ENCODE results near the gene FNBP1. TPM values are rescaled to one million over a fixed set of nuclear protein-coding genes. Genes with fewer than 3 reads are reported as not detected.
"Not testable (repeated sequence)": the region's sequence is repeated elsewhere in the genome, so short reads cannot be mapped to it uniquely, and the experiment has no call there.

The FNBP1 gene
- total RNA-seq, 6 experiments from 2014 or later = 34.7 to 40.6 (median 35.5) TPM

DNA sequence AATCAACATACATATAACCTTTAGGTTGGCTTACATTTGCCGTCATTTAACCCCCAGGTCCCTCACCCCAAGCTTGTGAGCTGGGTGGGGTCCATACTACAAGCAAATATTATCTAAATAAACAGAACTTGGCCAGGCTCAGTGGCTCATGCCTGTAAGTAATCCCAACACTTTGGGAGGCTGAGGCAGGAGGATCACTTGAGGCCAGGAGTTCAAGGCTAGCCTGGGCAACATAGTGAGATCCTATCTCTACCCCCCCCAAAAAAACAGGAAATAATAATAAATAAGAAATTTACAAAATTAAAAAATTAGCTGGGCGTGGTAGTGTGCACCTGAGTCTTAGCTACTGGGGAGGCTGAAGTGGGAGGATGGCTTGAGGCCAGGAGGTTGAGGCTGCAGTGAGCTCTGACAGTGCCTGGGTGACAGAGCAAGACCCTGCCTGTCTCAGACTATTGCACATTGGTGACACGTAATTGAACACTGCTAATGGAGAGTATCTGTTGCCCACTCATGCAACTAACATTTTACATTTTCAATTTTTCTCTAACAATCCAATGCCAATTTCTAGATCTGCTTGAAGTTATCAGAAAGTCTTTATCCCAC, 18.9 kb downstream of the FNBP1 start:
- H3K4me3 Mint-ChIP-seq = no peak overlapping the region
- no peaks in the 10 kb centered on the region for H3K27me3 Mint-ChIP-seq (ENCODE audit: insufficient read depth)
- no peaks in the 10 kb centered on the region for H3K9me3 Mint-ChIP-seq
- H3K27ac Mint-ChIP-seq = no peak overlapping the region
- no peak for DNase-seq
- H3K36me3 Mint-ChIP-seq (ENCODE audit: low read depth) = peaks cover 7% of the 10 kb centered on the region
- H3K4me1 Mint-ChIP-seq (ENCODE audit: low read depth) = peaks cover 47% of the 10 kb centered on the region
- no peak for TF ChIP-seq CTCF (IDR thresholded peaks at IDR 0.05)

- Mint-ChIP-seq H3K36me3 (ENCODE audit: low read depth) (peaks cover 7% of the 10 kb centered on the region), H3K27ac (no peak overlapping the region), H3K4me3 (no peak overlapping the region), H3K9me3 (no peaks in the 10 kb centered on the region), H3K27me3 (ENCODE audit: insufficient read depth) (no peaks in the 10 kb centered on the region), H3K4me1 (ENCODE audit: low read depth) (peaks cover 41% of the 10 kb centered on the region)
- TF ChIP-seq CTCF (IDR thresholded peaks at IDR 0.05) = no peak
- DNase-seq = no peak
These were observed 19.7 kb downstream of the FNBP1 start for GRCh38 chr9:130023144-130023787.

GRCh38 chr9:130022566-130023143, 20.3 kb downstream of the FNBP1 start:
- H3K9me3 Mint-ChIP-seq = no peaks in the 10 kb centered on the region
- no peak overlapping the region for H3K4me3 Mint-ChIP-seq
- no peak for DNase-seq
- H3K27ac Mint-ChIP-seq = no peak overlapping the region
- peaks cover 41% of the 10 kb centered on the region for H3K4me1 Mint-ChIP-seq (ENCODE audit: low read depth)
- peaks cover under 1% of the 10 kb centered on the region for H3K36me3 Mint-ChIP-seq (ENCODE audit: low read depth)
- no peaks in the 10 kb centered on the region for H3K27me3 Mint-ChIP-seq (ENCODE audit: insufficient read depth)
- no peak for TF ChIP-seq CTCF (IDR thresholded peaks at IDR 0.05)

GRCh38 chr9:130021842-130022241, 21.1 kb downstream of the FNBP1 start:
- H3K27me3 Mint-ChIP-seq (ENCODE audit: insufficient read depth); H3K27ac Mint-ChIP-seq; H3K4me3 Mint-ChIP-seq; H3K36me3 Mint-ChIP-seq (ENCODE audit: low read depth); DNase-seq; H3K9me3 Mint-ChIP-seq: not testable (repeated sequence)
- peaks cover 47% of the 10 kb centered on the region for H3K4me1 Mint-ChIP-seq (ENCODE audit: low read depth)

DNA sequence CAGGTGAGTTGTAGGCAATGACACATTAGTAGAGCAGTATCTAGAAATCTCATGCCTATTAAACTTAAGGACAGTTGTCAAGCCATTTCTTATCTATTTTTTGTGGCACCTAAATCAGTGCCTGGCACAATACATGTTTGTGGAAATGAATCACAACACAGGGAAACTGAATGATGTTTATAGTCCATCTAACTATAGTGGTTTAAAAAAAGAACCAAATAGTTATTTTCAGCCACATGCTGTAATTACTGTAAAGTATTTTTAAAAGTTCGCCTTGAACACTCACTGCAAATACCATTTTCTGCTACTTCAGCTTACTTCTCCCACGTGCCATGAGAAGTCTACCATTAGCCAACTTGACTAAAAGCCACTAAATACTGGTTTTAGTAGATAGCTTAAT, 21.9 kb downstream of the FNBP1 start:
- no peak for DNase-seq
- no peaks in the 10 kb centered on the region for H3K9me3 Mint-ChIP-seq
- H3K27ac Mint-ChIP-seq = peak overlapping the region; percentile 13; the same call in 1 of the 2 replicates
- H3K36me3 Mint-ChIP-seq (ENCODE audit: low read depth) = peaks cover 6% of the 10 kb centered on the region
- H3K4me3 Mint-ChIP-seq = no peak overlapping the region
- TF ChIP-seq CTCF (IDR thresholded peaks at IDR 0.05) = no peak
- H3K4me1 Mint-ChIP-seq (ENCODE audit: low read depth) = peaks cover 54% of the 10 kb centered on the region
- H3K27me3 Mint-ChIP-seq (ENCODE audit: insufficient read depth) = no peaks in the 10 kb centered on the region; the same call in 1 of the 2 replicates

- Mint-ChIP-seq H3K27me3 (ENCODE audit: insufficient read depth) (no peaks in the 10 kb centered on the region; the same call in 1 of the 2 replicates), H3K27ac (peak overlapping the region; percentile 13; the same call in 1 of the 2 replicates), H3K4me3 (no peak overlapping the region), H3K36me3 (ENCODE audit: low read depth) (peaks cover 6% of the 10 kb centered on the region), H3K4me1 (ENCODE audit: low read depth) (peaks cover 55% of the 10 kb centered on the region), H3K9me3 (no peaks in the 10 kb centered on the region)
- DNase-seq = no peak
- TF ChIP-seq CTCF (IDR thresholded peaks at IDR 0.05) = no peak
These were observed 22.4 kb downstream of the FNBP1 start for GRCh38 chr9:130020618-130021017.
